Measurements from ENCODE around the gene ATP5F1E.
"Not testable (repeated sequence)": the region's sequence is repeated elsewhere in the genome, so short reads cannot be mapped to it uniquely, and the experiment has no call there.

Gene ATP5F1E

GRCh38 chr20:59018817-59019216 is 13.3 kb downstream of the ATP5F1E start:
- no peak for DNase-seq

DNA sequence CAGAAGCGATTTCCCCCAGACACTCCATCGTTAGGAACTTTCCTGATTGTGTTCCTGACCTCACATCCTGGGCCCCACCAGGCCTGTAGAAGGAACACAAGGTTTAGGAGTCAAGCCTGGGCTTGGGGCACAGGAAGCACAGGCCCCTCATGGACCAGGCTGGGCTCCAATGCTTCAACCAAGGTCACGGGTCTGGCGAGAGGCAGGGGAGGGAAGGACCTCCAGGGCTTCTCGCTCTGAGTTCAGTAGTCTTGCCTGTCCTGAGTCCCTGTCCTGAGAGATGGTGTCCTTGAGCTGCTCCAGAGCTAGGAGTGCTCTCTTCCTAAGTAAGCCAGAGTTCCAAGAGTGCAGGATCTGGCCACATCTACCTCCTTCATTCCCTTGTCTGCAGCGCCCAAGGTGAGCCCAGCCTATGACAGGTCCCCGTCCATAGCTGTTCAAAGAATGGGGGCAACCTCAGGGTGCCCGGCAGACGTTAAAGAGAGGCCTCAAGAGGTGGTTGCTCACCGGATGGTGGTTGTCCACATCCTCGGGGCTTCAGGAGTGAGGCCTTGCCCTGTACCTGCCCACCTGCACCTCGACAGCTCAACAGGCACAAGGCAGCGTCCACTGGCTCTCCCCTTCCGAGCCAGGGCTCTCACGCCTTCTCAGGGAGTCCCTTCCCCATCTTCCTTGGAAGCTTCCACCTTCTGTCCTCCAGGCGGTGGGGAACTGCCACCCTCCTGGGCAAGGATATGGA is 14.5 kb downstream of the ATP5F1E start:
- DNase-seq, result no peak

GRCh38 chr20:59016795-59017492 is 15.2 kb downstream of the ATP5F1E start:
- no peak for DNase-seq

DNA sequence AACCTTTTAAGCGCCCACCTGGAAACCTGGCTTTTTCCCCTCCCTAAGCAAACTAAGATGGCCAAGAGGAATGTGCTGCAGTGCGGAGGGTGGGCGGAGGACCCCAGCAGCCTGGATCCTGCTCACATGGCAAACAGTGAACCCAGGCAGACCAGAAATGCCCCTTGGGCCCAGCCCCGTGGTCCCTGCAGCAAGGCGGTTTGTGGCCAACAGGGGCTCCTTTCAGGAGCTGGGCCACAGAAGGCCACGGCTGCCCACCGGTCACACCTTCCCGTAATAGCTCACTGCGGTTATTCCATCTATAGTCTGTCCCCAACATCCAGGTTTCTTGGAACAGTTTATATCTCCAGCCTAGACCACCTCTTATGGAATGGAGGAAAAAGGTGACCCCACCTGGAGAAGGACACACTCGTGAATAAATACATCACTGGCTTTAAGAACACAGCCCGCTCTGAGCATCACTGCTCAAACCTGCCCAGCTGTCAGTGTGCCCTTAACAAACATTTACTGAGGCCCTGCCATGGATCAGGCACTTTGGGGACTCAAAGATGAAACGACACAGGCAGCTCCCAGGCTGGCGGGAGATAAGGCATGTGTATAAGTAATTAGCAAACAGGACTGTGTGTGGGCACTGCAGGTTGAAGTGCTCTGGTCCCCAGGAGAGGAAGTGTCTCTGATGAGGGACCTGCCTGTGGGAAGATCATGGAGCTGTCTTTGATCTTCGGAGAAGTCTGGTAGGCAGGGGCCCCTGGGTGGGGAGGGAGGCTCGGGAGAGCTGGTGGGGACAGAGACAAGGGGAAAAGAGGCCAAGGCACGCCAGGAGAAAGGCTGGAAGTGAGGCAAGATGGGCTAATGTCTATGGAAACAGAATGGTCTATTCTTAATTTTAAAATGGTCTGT is 16.1 kb downstream of the ATP5F1E start:
- no peak for DNase-seq

- DNase-seq, result no peak
These were observed 16.7 kb downstream of the ATP5F1E start for GRCh38 chr20:59015411-59015810.

DNA sequence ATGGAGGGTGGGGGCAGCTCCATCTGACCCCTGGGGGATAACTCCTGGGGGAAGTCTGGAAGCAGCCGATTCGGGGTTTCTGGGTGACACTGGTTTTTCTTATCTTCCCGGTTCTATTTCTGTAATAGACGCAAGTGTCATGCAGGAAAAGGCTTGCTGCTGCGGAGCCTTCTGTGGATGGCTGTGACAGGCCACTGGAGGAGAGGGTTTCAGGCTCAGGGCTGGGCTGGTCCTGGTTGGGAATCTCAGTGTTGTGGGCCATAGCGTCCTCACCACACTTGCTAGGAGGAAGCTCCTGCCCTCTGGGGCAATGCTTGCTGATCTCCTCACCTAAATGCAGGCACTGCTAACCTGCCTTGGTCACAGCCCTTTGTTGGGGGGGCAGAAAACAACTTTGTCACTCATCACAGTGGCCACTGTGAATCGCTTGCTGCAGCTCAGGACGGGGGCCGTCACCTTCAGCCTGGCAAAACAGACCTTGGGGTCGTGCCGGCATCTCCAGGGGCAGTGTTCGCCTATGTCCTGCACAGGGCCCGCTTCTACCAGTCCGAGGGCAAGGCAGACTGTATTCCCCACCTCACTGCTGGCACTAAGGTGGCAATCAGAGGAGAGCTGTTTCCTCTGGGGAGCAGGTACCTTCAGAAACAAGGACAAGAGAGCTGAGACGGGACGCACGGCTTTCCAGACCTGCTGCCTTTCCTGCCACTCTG is 17.3 kb downstream of the ATP5F1E start:
- no peak for DNase-seq

- no peak for DNase-seq
These were observed 18.1 kb downstream of the ATP5F1E start for GRCh38 chr20:59013959-59014608.

DNA sequence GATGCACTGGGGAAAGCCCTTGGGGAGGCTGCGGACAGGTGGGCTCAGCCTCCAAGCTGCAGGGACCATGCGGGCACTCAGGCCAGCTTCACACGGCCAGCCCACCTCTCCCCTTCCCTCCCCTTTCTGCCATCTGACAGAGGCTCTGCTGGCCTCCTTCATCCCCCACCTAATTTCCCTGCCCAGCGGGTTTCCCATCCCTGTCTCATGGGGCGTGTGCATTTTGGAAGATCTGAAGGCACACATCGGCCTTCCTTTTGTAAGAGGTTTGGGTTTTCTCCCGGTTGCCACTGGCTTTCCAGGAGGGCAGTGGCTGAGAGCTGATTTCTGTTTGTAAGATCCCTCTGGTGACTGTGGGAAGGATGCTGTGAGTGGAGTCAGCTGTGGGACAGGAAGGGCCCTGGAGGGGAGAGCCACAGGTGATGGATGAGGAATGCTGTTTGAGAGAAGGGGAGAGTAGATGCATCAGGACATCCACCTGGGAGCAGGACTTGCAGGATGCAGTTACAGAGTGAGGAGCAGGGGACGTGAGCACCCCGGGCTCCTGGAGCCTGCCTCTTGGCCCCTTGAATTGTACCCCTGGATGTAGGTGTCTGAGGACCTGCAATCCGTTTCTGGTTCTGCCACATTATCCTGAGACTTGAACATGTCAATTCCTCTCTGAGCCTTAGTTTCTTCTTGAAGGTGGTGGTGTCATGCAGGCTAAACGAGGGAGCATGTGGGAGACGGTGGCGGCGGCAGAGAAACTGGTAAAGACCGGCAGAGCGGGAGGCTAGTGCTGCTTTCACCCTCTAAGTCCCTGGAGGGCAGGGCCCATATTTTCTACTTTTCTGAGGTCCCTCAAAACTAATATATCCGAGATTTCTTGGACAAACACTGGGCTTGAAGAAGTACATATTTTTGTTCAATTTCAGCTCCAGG is 18.8 kb downstream of the ATP5F1E start:
- no peak for DNase-seq

GRCh38 chr20:59011874-59012157 is 20.3 kb downstream of the ATP5F1E start:
- DNase-seq, result not testable (repeated sequence)

GRCh38 chr20:59010995-59011873 is 20.9 kb downstream of the ATP5F1E start:
- no peak for DNase-seq

DNA sequence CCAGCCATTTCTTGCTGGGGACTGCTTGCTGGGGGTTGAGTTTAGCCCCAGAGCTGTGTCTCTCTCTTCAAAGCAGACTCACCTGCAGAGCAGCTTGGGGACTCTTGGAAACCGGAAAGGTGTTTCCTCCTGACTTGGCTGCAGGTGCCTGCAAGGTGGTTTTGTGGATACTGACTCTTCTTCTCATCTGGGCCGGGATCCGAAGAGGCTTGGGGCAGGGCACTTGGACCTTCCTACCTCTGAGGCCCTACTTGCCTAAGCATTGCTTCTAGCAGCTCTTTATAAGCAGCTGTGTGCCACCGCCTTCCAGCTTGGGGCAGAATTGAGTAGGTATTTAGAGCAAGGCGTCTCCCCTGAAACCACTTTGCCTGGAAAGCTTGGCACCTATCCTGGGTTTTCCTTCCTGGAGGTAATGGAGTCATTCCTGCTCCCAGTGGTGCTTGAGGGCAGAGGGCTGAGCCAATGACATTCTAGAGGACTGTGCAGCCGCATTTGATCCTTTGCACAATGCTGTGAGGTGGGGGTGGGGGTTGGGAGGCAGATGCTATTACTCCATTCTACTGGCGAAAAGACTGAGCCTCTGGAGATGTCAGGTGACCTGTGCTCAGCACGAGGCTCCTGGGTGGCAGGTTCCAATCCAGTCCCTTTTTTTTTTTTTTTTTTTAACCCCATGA is 21.7 kb downstream of the ATP5F1E start:
- no peak for DNase-seq

- DNase-seq, result no peak
These were observed 23.3 kb downstream of the ATP5F1E start for GRCh38 chr20:59008715-59009336.

DNA sequence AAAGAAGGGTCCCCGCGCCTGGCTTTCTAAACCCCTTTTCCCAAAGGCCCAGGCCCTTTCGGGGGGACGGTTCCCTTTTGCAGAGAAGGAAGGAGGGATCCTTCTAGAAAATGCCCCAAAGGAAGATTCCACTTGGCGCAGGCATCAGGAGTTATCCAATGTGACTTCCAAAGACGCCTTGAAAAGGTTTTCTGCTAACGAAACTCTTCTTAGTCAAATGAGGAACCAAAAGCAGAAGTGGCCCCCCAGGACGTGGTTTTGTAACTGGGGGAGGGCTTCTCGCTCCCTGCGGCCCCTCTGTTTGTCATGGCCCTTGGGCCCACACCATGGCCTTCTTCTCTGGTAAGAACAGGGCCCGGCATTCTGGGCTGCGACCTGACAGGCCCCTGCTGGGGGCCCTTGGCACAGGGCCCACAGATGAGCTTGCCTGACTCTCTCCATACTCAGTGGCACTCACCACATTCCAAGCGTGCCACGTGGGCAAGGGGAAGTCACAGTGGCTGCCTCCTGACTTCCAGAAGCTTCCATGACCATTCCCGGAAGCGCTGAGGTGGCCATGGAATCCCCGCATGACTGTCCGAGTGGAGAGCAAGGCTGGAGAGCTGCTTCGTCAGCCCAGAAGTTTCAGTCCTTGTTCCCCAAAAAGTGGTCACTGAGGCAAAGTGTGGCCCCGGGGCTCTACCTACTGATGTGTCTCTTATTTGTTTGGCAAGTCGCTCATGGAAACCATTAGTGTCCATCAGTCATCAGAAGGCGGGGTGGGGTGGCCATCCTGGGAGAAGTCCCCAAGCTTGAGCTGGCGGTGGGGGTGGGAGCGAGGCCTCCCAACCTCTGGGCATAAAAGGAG is 24.2 kb downstream of the ATP5F1E start:
- no peak for DNase-seq

- DNase-seq, result peak in 1 of 2 experiments; percentile 21
These were observed 25.1 kb downstream of the ATP5F1E start, which contains the start of gene CTSZ for GRCh38 chr20:59006864-59007664. Gene CTSZ, minus strand, starts transcription at chr20:59007254. Its CDS starts 126 bp downstream, at chr20:59007128.

DNA sequence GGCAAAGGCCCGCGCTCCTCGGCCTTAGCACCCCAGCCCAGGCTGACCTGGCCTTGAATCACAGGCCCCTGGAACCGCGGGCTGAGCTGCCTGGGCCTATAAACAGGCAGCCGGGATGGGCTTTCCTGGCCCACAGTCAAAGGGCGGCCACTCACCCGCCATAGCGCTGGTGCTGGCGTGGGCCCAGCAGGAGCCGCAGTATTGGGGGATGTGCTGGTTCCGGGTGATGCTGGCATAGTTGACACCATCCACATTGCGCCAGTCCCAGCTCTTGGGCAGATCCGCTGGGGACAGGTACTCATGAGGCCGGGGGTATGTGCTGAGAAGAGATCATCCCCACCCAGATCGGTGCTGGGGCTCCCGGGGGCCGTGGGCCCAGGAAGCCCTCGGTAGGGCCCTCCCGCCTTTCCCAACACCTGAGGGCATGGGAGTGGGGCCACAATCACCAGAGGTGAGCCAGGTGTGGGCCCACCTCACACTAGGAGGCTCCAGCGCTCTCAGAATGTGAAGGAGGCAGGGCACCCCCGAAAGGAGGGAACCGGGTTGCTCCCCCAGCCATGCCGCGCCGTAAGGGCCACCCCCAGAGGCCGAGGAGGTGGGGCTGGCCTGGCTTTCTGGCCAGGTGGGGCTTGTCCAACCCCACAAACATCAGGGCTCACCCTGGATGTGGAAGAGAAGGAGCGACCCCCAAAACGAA is 25.8 kb downstream of the ATP5F1E start:
- no peak for DNase-seq

GRCh38 chr20:59005523-59006166 is 26.5 kb downstream of the ATP5F1E start:
- no peak for DNase-seq
